GM12801 (cell line): ENCODE measurements around the gene CD81.

Experiments used
- TF ChIP-seq, protein P1 (sequence below): IDR thresholded peaks from one replicate; pipeline ENCODE4 v1.5.1; 2011; ENCODE audit warnings: control low read depth; ENCODE audit not compliant: insufficient read length; ENCODE audit errors: extremely low read depth

Gene CD81

DNA sequence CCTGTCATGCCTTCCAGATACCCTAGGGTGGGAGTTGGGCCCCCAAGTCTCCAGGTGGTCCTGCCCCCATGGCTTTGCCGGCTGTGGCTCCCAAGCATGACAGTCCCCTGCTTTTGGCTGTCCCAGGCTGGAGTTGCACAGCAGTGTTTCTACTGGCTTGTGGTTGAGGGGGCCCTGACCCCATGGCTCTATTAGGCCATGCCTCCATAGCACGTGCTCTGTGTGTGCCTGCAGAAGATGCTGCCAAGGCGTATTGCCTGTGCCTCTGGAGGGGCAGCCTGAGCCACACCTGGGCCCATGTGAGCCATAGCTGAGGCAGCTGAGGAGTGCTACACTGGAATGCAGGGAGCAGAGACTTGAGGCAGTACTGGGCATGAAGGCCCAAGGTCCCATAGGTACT, 25.4 kb upstream of the CD81 start:
- TF ChIP-seq, protein P1, sequence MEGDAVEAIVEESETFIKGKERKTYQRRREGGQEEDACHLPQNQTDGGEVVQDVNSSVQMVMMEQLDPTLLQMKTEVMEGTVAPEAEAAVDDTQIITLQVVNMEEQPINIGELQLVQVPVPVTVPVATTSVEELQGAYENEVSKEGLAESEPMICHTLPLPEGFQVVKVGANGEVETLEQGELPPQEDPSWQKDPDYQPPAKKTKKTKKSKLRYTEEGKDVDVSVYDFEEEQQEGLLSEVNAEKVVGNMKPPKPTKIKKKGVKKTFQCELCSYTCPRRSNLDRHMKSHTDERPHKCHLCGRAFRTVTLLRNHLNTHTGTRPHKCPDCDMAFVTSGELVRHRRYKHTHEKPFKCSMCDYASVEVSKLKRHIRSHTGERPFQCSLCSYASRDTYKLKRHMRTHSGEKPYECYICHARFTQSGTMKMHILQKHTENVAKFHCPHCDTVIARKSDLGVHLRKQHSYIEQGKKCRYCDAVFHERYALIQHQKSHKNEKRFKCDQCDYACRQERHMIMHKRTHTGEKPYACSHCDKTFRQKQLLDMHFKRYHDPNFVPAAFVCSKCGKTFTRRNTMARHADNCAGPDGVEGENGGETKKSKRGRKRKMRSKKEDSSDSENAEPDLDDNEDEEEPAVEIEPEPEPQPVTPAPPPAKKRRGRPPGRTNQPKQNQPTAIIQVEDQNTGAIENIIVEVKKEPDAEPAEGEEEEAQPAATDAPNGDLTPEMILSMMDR = no peak

DNA sequence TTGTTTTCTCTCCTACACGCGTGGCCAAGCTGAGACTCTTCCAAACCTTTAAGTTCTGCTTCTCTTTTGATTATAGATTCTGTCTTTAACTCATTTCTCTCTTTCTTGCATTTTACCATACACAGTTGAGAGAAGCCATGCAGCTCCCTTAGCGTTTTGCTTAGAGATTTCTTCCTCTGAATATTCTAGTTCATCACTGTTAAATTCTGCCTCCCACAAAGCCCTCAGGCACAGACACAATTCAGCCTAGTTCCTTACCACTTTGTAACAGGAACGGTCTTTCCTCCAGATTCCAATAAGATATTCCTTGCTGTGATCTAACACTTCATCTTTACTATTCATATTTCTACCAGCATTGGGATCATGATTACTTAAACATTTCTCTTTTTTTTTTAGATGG, 24.7 kb upstream of the CD81 start:
- TF ChIP-seq, protein P1 = no peak

- TF ChIP-seq, protein P1 = no peak
Observed at GRCh38 chr11:2355000-2355644, 22.0 kb upstream of the CD81 start.

DNA sequence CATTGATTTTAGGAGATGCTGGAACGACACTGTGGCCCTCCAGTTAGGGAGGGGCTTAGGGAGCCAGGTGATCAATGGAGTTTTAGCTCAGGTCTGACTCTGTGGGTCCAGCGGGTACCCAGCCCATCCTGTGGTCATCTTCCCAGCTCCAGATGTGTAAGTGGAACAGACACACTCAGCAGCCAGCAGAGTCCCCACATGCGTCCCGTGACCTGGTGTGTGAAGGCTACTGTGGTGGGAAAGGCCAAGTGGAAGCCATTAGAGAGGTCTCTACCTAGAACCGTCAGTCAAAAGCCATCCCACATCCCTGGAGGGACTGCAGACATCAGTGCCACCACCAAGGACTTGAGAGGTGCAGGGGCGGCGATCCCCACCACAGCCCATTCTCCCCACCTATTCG, 19.9 kb upstream of the CD81 start:
- TF ChIP-seq, protein P1 = no peak

DNA sequence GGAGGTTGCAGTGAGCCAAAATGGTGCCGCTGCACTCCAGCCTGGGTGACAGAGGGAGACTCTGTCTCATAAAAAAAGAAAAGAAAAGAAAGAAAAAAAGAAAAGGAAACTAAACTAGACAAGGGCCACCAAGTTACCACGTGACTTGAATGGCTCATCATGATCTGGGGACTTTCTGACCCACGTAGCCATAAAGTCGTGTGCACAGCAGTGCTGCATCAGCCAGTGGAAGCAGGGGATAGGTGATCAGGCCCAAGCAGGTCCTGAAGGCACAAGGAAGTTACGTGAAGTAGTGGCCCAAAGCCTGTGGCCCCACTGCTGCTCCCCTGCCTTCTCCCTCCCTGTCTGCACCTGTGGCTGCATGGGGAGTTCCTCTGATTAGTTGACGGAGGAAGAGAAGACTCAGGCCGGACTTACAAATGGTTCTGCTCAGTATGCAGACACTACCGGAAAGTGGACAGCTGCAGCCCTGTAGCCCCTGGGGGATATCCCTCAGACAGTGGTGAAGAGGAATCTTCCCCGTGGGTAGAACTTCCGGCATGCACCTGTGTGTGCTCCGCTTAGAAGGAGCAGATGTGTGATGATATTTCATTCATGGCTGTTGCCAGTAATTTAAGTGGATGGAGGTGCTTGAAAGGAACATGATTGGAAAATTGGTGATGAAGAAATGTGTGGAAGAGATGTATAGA, 18.2 kb upstream of the CD81 start:
- TF ChIP-seq, protein P1 = no peak

- TF ChIP-seq, protein P1 = no peak
Observed at GRCh38 chr11:2359557-2359956, 17.6 kb upstream of the CD81 start.

DNA sequence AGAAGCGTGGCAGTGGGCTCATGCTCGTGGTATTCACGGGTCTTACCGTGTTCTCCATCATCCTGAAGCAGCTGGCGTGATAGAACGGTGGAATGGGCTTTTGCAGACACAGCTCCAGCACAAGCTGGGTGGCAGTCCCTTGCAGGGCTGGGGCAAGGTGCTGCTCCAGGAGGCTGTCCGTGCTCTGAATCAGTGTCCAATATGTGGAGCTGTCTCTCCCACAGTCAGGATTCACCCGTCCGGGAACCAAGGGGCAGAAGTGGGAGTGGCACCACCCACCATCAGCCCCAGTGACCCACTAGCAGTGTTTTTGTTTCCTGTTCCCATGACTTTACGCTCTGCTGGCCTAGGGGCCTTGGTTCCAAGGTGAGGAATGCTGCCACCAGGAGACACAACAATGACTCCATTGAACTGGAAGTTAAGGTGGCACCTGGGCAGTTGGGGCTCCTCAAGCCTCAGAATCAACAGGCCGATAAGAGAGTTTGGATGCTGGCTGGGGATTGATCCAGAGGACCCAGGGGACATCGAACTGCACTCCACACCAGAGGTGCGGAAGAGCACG, 16.9 kb upstream of the CD81 start:
- TF ChIP-seq, protein P1 = no peak
